Measurements from ENCODE around the gene FRZB. TPM values are rescaled to one million over a fixed set of nuclear protein-coding genes. Genes with fewer than 3 reads are reported as not detected.

The FRZB gene
- total and polyA plus RNA-seq, 2 of the 13 experiments (the other 11 are each of a cell fraction or from before 2014, with no cell fraction given) = 0.04 to 1.2 TPM

DNA sequence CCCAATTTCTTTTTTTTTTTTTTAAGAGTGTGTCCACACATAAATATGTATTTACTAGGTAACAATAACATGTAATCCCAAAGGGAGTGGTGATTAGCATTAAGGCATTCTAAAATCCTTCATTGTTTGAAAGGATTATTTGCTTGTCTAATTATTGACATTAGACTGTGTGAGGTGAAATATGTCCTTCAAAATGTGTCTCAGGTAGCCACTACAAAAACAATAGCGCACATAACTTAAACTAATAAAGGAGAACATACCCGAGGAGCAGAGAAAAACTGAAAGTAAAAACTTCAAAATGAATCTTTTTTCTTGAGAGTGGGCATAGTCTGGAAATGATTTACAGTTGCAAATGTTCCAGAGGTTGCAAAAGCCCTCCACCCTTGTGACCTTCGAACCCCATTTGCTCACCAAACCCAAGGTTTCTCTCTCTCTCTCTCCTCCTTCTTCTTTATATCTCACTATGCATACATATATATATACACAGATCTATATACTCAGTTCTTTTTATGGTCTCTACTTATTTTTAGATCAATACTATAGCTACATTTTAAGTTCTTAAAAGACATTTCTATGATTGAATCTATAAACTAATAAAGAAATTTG is 24.4 kb upstream of the FRZB start (continued):
- TF ChIP-seq, protein P1, sequence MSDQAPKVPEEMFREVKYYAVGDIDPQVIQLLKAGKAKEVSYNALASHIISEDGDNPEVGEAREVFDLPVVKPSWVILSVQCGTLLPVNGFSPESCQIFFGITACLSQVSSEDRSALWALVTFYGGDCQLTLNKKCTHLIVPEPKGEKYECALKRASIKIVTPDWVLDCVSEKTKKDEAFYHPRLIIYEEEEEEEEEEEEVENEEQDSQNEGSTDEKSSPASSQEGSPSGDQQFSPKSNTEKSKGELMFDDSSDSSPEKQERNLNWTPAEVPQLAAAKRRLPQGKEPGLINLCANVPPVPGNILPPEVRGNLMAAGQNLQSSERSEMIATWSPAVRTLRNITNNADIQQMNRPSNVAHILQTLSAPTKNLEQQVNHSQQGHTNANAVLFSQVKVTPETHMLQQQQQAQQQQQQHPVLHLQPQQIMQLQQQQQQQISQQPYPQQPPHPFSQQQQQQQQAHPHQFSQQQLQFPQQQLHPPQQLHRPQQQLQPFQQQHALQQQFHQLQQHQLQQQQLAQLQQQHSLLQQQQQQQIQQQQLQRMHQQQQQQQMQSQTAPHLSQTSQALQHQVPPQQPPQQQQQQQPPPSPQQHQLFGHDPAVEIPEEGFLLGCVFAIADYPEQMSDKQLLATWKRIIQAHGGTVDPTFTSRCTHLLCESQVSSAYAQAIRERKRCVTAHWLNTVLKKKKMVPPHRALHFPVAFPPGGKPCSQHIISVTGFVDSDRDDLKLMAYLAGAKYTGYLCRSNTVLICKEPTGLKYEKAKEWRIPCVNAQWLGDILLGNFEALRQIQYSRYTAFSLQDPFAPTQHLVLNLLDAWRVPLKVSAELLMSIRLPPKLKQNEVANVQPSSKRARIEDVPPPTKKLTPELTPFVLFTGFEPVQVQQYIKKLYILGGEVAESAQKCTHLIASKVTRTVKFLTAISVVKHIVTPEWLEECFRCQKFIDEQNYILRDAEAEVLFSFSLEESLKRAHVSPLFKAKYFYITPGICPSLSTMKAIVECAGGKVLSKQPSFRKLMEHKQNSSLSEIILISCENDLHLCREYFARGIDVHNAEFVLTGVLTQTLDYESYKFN (CRISPR knock-in tag; conservative IDR thresholded peaks at IDR 0.05) = peak; percentile 90
- TF ChIP-seq, protein P2, sequence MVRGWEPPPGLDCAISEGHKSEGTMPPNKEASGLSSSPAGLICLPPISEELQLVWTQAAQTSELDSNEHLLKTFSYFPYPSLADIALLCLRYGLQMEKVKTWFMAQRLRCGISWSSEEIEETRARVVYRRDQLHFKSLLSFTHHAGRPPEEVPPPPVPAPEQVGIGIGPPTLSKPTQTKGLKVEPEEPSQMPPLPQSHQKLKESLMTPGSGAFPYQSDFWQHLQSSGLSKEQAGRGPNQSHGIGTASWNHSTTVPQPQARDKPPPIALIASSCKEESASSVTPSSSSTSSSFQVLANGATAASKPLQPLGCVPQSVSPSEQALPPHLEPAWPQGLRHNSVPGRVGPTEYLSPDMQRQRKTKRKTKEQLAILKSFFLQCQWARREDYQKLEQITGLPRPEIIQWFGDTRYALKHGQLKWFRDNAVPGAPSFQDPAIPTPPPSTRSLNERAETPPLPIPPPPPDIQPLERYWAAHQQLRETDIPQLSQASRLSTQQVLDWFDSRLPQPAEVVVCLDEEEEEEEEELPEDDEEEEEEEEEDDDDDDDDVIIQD (CRISPR knock-in tag; IDR thresholded peaks at IDR 0.05; ENCODE audit: low read depth) = peak; percentile 74; the same call in 1 of the 2 replicates
- TF ChIP-seq ZNF644 (CRISPR knock-in tag; IDR thresholded peaks at IDR 0.05; ENCODE audit: low read depth) (peak; percentile 82), RXRB (CRISPR knock-in tag; IDR thresholded peaks at IDR 0.05; ENCODE audit: borderline replicate concordance) (no peak), HDAC2 (CRISPR knock-in tag; IDR thresholded peaks at IDR 0.05) (0 out of 2 replicates have a peak, but pooled peaks have one; percentile 38), ZNF484 (CRISPR knock-in tag; IDR thresholded peaks at IDR 0.05; ENCODE audit: borderline replicate concordance, low read depth) (no peak), NFIC (IDR thresholded peaks at IDR 0.05; ENCODE audit: low read length) (peak; percentile 66), TBX3 (IDR thresholded peaks at IDR 0.05; ENCODE audit: borderline replicate concordance) (0 out of 2 replicates have a peak, but pooled peaks have one; percentile 26)

Measured in HepG2 (cell line).